ENCODE data around the gene UBE2O.

UBE2O gene

DNA sequence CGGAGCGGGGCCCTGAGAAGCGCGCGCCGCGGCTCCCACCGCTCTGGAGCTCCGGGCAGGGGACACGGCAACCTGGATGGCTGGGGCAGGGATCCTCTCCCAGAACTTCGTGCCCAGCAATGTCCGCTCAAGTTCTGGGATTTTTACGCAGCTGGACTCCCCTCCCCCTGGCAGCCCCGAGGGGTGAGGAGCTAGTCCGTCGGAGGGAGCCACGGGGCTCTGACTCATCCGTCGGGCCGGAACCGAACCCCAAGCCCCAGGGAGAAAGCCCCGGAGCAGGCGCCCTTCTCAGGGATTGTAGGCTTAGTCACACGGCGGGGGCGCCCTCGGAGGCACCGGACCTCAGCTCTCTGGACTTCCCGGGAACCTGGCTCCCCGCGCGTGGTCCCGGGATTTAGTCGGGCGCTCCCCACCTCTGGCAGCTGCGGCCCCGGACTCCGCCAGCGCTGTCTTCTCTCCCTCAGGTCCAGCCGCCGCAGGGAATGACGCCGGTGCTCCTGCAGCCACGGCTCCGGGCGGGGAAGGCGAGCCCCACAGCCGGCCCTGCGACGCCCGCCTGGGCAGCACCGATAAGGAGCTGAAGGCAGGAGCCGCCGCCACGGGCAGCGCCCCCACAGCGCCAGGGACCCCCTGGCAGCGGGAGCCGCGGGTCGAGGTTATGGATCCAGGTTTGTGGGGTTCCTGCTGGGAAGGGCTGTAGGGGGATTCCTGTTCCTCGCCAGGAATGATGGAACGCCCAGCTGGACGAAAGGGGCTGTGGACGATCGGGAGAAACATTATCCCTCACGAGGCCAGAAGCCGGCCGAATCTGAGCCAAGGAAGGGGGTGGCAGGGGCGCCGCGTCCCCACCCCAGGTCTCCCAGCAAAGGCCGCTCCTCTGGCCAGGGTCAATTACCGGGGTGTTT is 67.7 kb downstream of the UBE2O start (continued):
- TF ChIP-seq BCL11B (tag by site-specific recombination; IDR thresholded peaks at IDR 0.05; ENCODE audit: low read depth) (no peak), GLIS1 (tag by site-specific recombination; IDR thresholded peaks at IDR 0.05) (no peak), ZNF202 (tag by site-specific recombination; IDR thresholded peaks at IDR 0.05; ENCODE audit: borderline replicate concordance) (no peak), ZBTB26 (tag by site-specific recombination; optimal IDR thresholded peaks at IDR 0.05) (peak; percentile 62), ZBTB10 (tag by site-specific recombination; IDR thresholded peaks at IDR 0.05) (peak; percentile 97; the same call in 1 of the 2 replicates), ZSCAN23 (tag by site-specific recombination; IDR thresholded peaks at IDR 0.05) (no peak), ZSCAN16 (tag by site-specific recombination; IDR thresholded peaks at IDR 0.05) (no peak), ZBTB21 (tag by site-specific recombination; IDR thresholded peaks at IDR 0.05) (no peak), ZNF777 (tag by site-specific recombination; IDR thresholded peaks at IDR 0.05; ENCODE audit: borderline replicate concordance) (peak; percentile 25; the same call in 1 of the 2 replicates), ZNF654 (tag by site-specific recombination; IDR thresholded peaks at IDR 0.05; ENCODE audit: low read depth) (no peak), KLF10 (tag by site-specific recombination; IDR thresholded peaks at IDR 0.05) (no peak), SCRT1 (tag by site-specific recombination; IDR thresholded peaks at IDR 0.05; ENCODE audit: borderline replicate concordance) (no peak), ZNF48 (tag by site-specific recombination; IDR thresholded peaks at IDR 0.05) (no peak), ZNF362 (tag by site-specific recombination; IDR thresholded peaks at IDR 0.05) (no peak), ZNF830 (tag by site-specific recombination; IDR thresholded peaks at IDR 0.05; ENCODE audit: low read depth) (no peak), ZIC2 (tag by site-specific recombination; IDR thresholded peaks at IDR 0.05) (peak; percentile 97), ZNF366 (tag by site-specific recombination; conservative IDR thresholded peaks at IDR 0.05) (no peak), ZNF292 (tag by site-specific recombination; IDR thresholded peaks at IDR 0.05; ENCODE audit: borderline replicate concordance, low read depth) (no peak), PRDM10 (tag by site-specific recombination; IDR thresholded peaks at IDR 0.05) (peak; percentile 44; the same call in 1 of the 2 replicates), ZNF473 (tag by site-specific recombination; IDR thresholded peaks at IDR 0.05) (no peak), ZNF23 (tag by site-specific recombination; IDR thresholded peaks at IDR 0.05; ENCODE audit: borderline replicate concordance) (no peak), ZNF18 (tag by site-specific recombination; IDR thresholded peaks at IDR 0.05) (no peak)
- TF ChIP-seq, protein P1, sequence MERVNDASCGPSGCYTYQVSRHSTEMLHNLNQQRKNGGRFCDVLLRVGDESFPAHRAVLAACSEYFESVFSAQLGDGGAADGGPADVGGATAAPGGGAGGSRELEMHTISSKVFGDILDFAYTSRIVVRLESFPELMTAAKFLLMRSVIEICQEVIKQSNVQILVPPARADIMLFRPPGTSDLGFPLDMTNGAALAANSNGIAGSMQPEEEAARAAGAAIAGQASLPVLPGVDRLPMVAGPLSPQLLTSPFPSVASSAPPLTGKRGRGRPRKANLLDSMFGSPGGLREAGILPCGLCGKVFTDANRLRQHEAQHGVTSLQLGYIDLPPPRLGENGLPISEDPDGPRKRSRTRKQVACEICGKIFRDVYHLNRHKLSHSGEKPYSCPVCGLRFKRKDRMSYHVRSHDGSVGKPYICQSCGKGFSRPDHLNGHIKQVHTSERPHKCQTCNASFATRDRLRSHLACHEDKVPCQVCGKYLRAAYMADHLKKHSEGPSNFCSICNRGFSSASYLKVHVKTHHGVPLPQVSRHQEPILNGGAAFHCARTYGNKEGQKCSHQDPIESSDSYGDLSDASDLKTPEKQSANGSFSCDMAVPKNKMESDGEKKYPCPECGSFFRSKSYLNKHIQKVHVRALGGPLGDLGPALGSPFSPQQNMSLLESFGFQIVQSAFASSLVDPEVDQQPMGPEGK (tag by site-specific recombination; IDR thresholded peaks at IDR 0.05) = no peak
- TF ChIP-seq, protein P2, sequence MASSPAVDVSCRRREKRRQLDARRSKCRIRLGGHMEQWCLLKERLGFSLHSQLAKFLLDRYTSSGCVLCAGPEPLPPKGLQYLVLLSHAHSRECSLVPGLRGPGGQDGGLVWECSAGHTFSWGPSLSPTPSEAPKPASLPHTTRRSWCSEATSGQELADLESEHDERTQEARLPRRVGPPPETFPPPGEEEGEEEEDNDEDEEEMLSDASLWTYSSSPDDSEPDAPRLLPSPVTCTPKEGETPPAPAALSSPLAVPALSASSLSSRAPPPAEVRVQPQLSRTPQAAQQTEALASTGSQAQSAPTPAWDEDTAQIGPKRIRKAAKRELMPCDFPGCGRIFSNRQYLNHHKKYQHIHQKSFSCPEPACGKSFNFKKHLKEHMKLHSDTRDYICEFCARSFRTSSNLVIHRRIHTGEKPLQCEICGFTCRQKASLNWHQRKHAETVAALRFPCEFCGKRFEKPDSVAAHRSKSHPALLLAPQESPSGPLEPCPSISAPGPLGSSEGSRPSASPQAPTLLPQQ (tag by site-specific recombination; IDR thresholded peaks at IDR 0.05) = no peak
